Measurements from ENCODE around the gene ST3GAL3. TPM values are rescaled to one million over a fixed set of nuclear protein-coding genes. Genes with fewer than 3 reads are reported as not detected.

The ST3GAL3 gene
- total and polyA plus RNA-seq, 2 of the 13 experiments (the other 11 are each of a cell fraction or from before 2014, with no cell fraction given), result 5.1 to 8.1 TPM

- TF ChIP-seq BRF2 (CRISPR knock-in tag; IDR thresholded peaks at IDR 0.05) (no peak), CC2D1A (CRISPR knock-in tag; IDR thresholded peaks at IDR 0.05) (no peak), BHLHE40 (IDR thresholded peaks at IDR 0.05; ENCODE audit: low read length) (no peak), ZNF546 (CRISPR knock-in tag; conservative IDR thresholded peaks at IDR 0.05) (no peak), KDM3A (CRISPR knock-in tag; IDR thresholded peaks at IDR 0.05; ENCODE audit: low read depth) (no peak), ZNF773 (CRISPR knock-in tag; IDR thresholded peaks at IDR 0.05; ENCODE audit: borderline replicate concordance) (no peak), ZNF441 (CRISPR knock-in tag; IDR thresholded peaks at IDR 0.05; ENCODE audit: borderline replicate concordance) (no peak), EHMT2 (IDR thresholded peaks at IDR 0.05; ENCODE audit: borderline replicate concordance, low read depth, low read length) (no peak), SAFB2 (CRISPR knock-in tag; IDR thresholded peaks at IDR 0.05; ENCODE audit: borderline replicate concordance, low read depth) (0 out of 2 replicates have a peak, but pooled peaks have one; percentile 69), PBX3 (CRISPR knock-in tag; IDR thresholded peaks at IDR 0.05; ENCODE audit: borderline replicate concordance) (no peak), ZMYM4 (CRISPR knock-in tag; IDR thresholded peaks at IDR 0.05) (no peak), SP1 (IDR thresholded peaks at IDR 0.05) (no peak), SP1 (CRISPR knock-in tag; IDR thresholded peaks at IDR 0.05) (no peak), ZNF563 (CRISPR knock-in tag; IDR thresholded peaks at IDR 0.05) (no peak), ZFP82 (CRISPR knock-in tag; IDR thresholded peaks at IDR 0.05; ENCODE audit: borderline replicate concordance) (no peak), NBN (conservative IDR thresholded peaks at IDR 0.05) (no peak), ZNF251 (CRISPR knock-in tag; IDR thresholded peaks at IDR 0.05) (no peak), PHF21A (CRISPR knock-in tag; IDR thresholded peaks at IDR 0.05) (peak; percentile 54; the same call in 1 of the 2 replicates), GMEB1 (CRISPR knock-in tag; IDR thresholded peaks at IDR 0.05; ENCODE audit: borderline replicate concordance) (no peak), PRDM4 (CRISPR knock-in tag; IDR thresholded peaks at IDR 0.05; ENCODE audit: borderline replicate concordance) (no peak), ZNF3 (CRISPR knock-in tag; IDR thresholded peaks at IDR 0.05) (no peak), U2AF1 (optimal IDR thresholded peaks at IDR 0.05; ENCODE audit: low read depth, low read length) (no peak), CREB1 (IDR thresholded peaks at IDR 0.05) (no peak), CREB1 (CRISPR knock-in tag; IDR thresholded peaks at IDR 0.05) (no peak), NFKBIZ (CRISPR knock-in tag; IDR thresholded peaks at IDR 0.05) (peak; percentile 50; the same call in 1 of the 2 replicates), ARNTL (CRISPR knock-in tag; IDR thresholded peaks at IDR 0.05) (peak; percentile 92)
Observed at GRCh38 chr1:43979528-43980254, 272.4 kb downstream of the ST3GAL3 start (continued).

Measured in HepG2 (cell line).